GM21381 (cell line): ENCODE measurements around the gene PIMREG.
A peak's percentile ranks its signal among the peaks of the same experiment; 100 is the strongest.

ENCODE experiments used
- ATAC-seq: cut with Tn5 transposase; IDR thresholded peaks from one replicate; pipeline ENCODE4 v1.9.1; 2021; ENCODE audit warnings: mild to moderate bottlenecking, moderate library complexity; ENCODE audit not compliant: unreplicated experiment

The PIMREG gene

DNA sequence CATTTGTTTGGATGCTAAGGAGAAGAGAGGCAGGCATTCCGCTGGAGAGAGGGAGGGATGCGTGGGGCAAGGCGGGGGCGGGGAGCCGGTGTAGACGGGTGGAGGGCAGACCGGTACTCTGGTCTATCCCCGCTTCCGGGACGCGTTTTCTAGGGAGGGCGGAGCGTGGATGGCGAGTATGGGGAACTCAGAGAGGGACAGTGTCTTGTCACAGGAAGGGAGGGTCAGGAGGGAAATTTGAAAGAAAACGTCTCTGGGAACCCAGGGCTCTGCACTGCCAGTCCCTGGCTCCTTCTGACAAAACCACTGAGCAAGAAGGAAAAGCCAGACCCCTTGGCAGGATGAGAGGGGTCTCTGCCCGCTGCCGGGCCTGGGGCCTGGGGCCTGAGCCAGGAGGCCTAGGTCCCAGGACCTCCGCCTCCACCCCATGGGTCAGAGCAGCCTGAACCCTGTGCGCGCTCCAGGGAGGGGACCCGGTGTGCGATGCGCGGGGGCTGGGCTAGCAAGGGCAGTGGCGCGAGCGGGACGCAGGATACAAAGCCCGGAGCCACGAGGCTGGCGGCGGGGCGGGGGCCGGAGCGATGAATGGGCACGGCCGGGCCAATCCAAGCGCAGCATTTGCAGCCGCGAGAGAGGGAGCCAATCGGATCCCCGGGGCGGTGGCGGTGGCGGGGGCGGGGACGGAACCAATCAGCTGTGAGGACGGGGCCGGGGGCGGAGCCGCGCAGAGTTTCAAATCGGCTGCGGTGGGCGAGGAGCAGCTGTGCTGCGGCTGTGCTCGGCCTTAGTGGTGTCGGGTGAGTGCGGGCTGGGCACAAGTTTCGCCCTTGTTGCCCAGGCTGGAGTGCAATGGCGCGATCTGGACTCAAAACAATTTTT is at the start of gene PIMREG:
Gene PIMREG, plus strand, starts transcription at position 764 of the 879 bp plus-strand sequence. CDS start 656 bp downstream, outside the sequence.
- ATAC-seq, result peak; percentile 82

DNA sequence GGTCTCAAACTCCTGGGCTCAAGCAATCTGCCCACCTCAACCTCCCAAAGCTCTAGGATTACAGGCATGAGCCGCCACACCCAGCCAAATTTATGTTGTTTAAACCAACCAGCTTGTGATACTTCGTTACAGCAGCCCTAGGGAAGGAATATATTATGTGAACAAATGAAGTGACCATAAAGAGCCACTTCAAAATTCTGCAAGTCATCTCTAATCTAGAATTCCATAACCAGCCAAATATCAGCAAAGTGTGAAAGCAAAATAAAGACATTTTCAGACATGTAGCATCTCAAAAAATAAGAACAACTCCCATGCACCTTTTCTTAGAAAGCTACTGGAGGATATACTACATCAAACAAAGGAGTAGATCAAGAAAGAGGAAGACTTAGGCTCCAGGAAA is 45.3 kb upstream of the PIMREG start:
- no peak for ATAC-seq

- no peak for ATAC-seq
These were observed 42.0 kb upstream of the PIMREG start for GRCh38 chr17:6402258-6402657.

DNA sequence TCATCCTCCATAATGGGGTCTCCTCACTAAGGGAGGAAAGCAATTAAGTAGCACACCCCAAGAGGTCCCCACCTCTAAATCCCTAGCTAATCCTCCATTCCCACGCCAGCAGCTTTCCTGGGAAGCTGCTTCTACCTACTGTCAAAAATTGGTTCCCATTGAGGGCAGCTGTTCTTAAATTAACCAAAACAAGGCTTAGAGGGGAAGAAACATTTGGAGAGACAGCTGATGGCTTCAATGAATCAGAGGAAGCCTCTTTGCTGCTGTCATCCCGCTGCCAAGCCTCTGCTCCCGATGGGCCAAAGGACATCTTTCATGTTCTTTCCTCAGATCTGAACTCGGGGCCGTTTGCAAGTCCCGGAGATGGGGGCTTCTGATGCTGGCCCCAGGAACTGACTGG is 36.0 kb upstream of the PIMREG start:
- no peak for ATAC-seq

- no peak for ATAC-seq
These were observed 35.5 kb upstream of the PIMREG start for GRCh38 chr17:6408735-6409134.

- no peak for ATAC-seq
These were observed 31.2 kb upstream of the PIMREG start for GRCh38 chr17:6413065-6413464.

DNA sequence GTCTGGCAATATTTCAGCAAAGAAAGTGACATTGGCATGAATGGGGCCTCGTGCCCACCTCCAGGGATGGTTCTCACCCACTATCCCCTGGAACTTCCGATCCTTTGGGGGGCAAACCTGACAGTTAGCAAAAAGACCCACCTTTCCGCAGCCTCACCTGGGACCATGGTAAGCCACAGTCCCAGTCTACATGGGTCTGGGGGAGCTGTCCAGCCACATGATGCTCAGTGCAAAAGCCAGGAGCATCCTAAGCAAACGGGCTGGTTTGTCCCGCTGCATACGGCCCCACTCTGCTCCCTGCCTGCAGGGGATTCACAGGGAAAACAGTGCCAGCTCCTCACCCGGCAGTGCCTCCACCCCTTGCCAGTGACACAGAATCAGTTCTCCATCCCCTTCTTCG is 28.6 kb upstream of the PIMREG start:
- ATAC-seq, result no peak

- no peak for ATAC-seq
These were observed 24.0 kb upstream of the PIMREG start for GRCh38 chr17:6420173-6420641.

DNA sequence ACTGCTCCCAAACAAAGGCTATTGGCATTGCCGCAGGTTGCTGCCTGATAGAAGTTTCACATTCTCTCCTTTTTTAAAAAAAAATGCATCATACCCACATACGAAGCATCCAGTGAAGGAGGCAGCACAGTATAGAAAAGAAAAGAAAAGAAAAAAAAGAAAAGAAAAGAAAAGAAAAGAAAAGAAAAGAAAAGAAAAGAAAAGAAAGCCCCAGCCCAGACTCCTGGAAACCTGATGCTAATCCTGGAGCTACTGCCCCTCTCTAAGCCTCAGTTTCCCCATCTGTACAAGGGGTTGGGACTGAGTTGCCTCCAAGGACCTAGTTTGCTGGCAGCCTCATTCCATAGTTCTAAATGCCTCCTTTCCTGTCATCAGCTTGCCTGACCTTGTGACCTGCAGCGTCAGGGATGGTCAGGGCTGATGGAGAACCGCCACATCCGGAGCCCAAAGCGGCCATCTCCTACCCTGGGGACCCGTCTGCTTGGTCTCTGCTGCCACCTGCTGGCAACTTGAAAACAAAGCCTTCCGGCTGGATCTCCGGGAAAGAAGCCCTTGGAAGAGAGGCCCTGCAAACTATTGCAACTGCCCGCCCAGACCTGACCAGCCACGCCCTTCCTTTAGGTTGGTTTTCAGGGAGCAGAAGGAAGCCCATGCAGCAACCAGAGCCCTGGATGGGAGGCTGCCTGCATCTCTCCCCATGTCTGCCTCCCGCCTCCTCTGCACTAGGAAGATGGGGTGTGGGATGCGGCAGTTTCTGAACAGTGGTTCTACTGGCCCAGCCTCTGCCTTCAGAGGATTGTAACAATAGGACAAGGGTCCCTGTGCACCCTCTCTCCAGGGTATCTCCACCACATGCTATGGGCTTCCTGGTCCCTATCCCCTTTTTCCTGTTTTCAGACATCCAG is 22.3 kb upstream of the PIMREG start:
- no peak for ATAC-seq

- ATAC-seq, result no peak
These were observed 21.5 kb upstream of the PIMREG start for GRCh38 chr17:6422654-6423241.

DNA sequence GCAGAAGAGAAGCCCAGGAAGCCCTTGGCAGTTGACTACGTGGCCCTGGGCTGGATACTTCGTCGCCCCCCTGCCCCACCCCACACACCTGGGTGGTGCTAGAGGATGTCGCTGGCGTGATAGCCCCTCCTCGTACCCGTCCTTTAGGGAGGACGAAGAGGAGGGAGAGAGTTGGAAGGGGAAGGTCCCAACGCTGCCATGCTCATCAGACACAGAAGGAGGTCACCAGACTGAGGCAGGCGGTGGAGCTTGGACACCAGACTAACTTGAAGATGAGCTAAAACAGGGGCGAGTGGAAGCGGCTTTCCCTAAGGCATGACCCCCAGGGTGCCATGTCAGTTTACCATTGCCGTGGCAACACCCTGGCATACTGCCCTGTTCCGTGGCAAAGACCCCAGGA is 20.3 kb upstream of the PIMREG start:
- no peak for ATAC-seq

DNA sequence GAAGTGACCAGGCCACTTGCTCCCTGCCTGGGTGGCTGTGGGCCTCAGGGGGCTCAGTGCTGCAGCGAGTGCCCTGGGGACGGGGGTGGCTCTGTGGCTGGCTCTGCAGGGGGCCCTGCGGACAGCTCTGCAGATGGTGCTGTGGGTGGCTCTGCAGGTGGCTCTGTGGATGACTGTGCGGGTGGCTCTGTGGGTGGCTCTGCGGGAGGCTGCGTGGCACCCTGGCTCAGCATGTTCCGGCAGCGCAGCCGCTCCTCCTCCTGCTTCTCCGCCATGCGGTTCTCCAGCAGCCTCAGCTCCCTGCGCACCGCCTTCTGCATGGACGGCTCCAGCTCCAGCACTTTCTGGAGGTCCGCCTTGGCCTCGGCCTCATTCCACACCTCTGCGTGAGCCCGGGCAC is 18.8 kb upstream of the PIMREG start:
- ATAC-seq, result no peak

DNA sequence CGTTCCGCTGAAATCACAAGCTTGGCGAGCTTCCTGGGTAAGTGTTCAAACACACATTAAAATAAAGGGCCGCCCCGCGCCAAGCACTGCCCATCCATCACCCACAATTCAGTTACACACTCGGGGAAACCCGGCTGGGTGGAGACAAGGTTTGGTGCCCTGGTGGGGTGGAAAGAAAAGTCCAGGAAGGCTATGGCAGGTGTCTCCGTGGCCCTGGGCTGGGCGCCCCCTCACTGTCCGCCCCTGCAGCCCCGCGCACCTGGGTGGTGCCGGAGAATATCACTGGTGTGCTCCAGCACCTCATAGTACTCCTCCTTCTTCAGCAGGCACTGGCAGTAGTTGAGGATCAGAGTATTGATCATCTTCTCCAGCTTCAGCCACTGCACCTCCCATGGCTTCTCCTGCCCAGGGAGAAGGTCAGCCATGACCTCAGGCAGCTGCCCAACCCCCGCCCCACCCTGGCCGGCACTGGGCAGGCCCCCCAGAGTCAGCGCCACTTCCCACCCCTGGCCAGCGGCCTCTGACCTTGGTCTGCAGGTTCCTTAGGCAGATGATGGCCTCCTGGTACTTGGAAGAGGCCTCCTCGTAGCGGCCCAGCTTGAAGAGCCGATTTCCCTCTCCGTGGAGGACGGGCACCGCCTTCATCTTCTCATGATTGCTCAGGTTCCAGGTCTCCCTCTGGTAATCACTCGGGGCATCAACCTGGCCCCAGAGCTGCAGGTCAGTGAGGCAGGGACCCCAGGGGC is 17.7 kb upstream of the PIMREG start:
- no peak for ATAC-seq

- no peak for ATAC-seq
These were observed 16.9 kb upstream of the PIMREG start for GRCh38 chr17:6427279-6427781.

DNA sequence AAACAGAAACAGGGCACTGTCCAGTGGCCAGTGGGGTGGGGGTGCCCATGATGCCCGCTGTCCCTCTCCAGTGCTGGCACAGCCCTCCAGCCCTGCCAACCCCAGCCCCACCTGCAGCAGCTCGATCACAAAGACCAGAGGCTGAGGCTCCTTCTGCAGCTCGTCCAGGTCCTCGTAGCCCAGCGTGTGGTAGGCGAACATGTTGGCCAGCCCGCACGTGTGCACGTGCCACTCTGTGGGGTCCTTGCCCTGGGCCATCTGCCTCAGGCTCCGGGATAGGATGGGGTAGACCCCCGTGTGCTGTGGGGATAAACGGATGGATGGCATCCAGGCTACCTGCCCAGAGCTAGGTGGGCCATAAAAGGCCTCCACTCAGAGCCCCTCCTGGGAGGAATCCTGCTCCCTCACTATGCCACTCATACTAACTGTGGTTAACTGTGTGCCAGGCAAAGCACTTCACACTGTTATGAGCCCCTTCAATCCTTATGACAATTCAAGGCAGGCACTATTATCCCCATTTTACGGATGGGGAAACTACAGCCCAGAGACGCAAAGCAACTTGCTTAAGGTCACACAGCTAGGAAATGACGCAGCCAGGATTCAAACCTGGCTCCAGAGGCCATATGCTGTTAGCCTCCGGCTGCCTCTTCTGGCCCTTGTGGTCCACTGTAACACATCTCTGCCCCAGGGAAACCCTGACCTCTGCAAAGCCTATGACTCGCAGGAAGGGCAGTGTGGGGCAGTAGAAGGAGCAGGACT is 15.9 kb upstream of the PIMREG start:
- ATAC-seq, result no peak

DNA sequence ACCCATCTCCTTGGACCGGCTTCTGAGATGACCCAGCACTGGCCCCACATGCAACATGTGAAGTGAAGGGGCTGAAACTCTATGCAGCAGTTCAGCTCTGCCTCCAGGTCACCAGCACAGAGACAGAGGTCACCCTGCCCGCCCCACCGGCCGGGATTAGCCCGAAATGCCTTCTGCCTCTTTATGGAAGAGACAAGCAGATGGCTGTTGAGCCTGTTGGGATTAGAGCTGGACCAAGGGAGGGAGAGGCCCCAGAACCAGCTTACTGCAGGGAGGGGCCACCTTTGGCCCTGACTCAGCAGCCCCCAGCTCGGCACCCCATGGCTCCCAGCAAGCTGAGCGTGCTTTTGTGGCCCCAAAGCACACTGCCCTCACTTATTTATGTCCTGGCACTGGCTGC is 15.0 kb upstream of the PIMREG start:
- no peak for ATAC-seq

DNA sequence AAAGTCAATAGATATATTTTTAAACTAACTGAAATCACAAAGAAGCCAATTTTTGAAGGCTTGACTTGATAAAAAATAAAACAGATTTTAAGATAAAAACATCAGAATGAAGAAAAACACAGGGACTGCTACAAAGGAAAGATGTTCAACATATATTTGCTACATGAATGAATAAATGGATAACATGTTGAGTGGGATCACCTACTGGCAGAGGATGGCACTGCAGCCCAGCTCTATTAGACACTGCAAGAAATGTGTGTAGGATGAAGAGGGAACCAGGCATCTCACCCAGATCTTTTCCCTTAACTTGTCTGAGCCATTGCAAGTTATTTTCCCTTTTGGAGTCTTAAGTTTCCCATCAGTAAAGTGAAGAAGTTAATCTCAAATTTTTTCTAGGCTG is 13.5 kb upstream of the PIMREG start:
- no peak for ATAC-seq

DNA sequence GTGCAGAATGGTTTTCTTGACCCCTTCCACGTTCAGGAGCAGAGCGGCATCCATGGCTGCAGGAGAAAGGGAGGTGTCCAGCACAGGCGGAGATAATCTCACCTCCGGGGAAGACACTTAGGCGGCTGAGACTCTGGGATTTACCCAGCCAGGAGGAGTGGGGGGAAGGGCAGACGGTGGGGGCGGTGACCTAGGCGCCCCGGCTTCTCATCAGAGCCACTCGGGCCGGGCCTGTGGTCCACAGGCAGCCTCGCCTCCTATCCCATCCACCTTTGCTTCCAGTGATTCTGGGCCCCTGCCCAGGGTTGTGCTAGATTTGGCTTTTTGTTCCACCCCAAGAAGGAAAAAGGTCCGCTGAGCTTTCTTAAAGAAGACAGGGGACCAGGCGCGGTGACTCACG is 9.2 kb upstream of the PIMREG start, which contains the start of gene AIPL1:
Gene AIPL1, minus strand, starts transcription at position 71 of the 400 bp plus-strand sequence. Its CDS starts 17 bp downstream, at position 54.
- ATAC-seq, result no peak

DNA sequence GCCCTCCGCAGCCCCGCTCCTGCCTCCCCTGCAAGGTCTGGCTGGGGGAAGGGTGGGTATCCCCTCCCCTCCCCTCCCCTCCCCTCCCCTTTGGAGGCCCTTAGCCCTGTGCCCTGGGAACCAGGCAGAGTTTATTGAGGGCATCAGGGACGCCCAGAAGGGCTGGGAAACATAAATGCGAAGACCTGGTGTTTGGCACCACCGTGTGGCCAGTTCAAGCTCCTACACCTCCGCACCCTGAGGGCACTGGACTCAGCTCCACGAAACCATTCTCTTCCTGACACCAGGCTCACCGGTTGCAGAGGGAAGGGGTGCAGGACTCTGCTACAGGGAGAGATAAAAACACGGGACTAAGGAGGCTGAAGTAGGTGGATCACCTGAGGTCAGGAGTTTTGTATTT is 8.3 kb upstream of the PIMREG start:
- ATAC-seq, result no peak

DNA sequence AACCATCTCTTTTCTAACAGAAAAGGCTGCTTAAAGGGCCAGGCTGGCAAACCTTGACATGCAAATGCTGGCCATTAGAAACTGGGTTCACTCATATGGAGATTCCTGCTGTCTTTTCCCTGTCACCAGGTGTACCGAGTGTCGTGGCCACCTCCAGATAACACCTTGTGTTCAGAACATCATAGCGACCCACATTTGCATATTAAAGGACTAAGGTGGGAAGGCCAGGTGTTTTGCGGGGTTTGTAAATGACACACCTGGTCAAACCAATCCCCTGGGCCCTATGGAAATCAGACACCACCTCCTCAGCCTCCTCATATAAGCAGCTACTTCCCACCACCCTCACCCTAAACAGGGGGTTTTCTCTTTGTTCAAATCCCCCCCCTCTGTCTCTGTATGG is 6.8 kb upstream of the PIMREG start:
- no peak for ATAC-seq
